GM18861 (cell line): ENCODE results near the gene HCN2.
"Not testable (repeated sequence)": the region's sequence is repeated elsewhere in the genome, so short reads cannot be mapped to it uniquely, and the experiment has no call there.

ENCODE experiments used
- ATAC-seq: cut with Tn5 transposase; IDR thresholded peaks from one replicate; pipeline ENCODE4 v1.9.1; 2021; ENCODE audit not compliant: unreplicated experiment

HCN2 gene

DNA sequence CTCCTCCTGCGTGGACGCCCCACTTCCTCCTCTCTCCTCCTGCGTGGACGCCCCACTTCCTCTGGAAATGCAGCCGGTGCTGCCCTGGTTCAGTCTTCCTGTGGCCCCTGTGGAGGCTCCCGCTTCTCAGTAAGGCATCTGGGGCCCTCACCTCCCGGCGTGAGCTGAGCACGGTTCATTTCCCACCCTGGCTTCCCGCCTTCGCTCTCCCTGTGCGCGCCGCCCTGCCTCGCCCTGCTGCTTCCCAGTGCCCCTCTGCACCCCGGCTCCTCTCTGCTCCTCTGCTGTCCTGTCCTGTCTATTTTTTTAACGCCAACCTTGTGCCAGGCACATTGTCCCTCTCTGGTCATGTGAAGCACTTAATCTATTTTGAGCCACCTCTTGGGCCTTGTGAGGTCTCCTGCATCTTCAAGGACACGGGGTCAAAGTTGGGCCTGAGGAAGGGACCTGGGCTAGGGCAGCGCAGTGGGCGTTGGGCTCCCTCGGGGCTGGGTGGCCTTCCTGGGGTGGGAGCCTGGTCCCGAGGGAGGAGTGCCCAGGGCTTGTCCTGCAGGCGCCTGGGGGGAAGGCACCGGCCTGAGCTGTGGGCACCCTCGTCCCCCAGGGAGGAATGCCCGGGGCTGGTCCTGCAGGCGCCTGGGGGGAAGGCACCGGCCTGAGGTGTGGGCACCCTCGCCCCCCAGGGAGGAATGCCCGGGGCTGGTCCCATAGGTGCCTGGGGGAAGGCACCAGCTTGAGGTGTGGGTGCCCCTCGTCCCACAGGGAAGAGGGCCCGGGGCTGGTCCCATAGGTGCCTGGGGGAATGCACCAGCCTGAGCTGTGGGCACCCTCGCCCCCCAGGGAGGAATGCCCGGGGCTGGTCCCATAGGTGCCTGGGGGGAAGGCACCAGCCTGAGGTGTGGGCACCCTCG is 13.0 kb downstream of the HCN2 start:
- no peak for ATAC-seq

DNA sequence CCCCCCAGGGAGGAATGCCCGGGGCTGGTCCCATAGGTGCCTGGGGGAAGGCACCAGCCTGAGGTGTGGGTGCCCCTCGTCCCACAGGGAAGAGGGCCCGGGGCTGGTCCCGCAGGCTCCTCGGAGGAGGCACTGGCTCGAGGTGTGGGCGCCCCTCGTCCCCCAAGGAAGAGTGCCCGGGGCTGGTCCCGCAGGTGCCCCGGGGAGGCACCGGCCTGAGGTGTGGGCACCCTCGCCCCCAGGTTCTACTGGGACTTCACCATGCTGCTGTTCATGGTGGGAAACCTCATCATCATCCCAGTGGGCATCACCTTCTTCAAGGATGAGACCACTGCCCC is 13.6 kb downstream of the HCN2 start:
- ATAC-seq, result not testable (repeated sequence)

DNA sequence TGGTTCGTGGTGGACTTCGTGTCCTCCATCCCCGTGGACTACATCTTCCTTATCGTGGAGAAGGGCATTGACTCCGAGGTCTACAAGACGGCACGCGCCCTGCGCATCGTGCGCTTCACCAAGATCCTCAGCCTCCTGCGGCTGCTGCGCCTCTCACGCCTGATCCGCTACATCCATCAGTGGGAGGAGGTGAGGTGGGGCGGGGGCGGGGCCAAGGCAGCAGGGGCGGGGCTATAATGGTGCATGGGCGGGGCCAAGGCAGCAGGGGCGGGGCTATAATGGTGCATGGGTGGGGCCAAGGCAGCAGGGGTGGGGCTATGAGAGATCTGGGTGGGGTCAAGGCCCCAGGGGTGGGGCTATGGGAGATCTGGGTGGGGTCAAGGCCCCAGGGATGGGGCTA is 14.1 kb downstream of the HCN2 start:
- ATAC-seq, result not testable (repeated sequence)

- ATAC-seq, result no peak
These were observed 14.7 kb downstream of the HCN2 start for GRCh38 chr19:604355-604754.

DNA sequence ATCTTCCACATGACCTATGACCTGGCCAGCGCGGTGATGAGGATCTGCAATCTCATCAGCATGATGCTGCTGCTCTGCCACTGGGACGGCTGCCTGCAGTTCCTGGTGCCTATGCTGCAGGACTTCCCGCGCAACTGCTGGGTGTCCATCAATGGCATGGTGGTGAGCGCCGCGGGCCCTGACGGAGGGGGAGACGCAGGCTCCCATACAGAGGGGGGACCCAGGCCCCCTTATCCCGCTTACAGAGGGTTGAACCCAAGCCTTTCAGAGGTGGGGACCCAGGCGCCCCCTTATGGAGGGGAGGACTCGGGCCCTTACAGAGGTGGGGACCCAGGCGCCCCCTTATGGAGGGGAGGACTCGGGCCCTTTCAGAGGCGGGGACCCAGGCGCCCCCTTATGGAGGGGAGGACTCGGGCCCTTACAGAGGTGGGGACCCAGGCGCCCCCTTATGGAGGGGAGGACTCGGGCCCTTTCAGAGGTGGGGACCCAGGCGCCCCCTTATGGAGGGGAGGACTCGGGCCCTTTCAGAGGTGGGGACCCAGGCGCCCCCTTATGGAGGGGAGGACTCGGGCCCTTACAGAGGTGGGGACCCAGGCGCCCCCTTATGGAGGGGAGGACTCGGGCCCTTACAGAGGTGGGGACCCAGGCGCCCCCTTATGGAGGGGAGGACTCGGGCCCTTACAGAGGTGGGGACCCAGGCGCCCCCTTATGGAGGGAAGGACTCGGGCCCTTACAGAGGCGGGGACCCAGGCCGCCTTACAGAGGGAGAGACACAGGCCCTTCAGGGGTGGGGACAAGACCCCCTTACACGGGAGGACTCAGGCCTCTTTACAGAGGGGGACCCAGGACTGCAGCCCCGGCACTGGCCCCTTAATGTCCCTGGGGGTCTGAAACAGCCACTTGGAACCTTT is 15.6 kb downstream of the HCN2 start:
- not testable (repeated sequence) for ATAC-seq

DNA sequence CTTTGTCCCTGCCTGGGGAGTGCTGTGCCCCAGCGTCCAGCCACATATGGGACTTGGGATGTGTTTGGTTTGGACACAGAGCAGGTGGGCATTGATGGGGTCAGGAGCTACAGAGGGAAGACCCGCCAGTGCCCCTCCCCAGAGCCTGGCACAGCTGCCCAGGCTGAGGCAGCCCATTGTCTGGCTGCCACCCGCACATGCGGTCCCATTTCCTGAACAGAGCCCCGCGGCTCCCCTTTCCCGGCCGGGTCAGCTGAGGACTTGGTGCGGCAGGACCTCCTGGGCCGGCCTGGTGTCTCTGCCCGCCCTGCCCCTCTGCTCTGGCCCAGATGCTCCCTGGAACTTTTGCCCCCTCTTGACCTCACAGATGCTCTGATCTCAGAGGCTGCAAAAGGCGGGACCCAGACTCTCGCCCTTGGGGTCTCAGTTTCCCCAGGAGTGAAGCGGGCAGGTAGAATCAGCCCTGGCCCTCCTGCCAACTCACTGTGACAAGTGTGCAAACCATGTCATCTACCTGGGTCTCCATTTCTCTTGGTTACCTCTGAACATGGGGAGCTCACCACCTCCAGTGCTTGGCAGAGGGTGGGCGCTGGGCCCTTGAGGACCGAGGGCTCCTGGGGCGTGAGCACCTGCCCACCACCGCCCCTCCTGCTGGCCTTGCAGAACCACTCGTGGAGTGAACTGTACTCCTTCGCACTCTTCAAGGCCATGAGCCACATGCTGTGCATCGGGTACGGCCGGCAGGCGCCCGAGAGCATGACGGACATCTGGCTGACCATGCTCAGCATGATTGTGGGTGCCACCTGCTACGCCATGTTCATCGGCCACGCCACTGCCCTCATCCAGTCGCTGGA is 17.8 kb downstream of the HCN2 start:
- ATAC-seq, result no peak

DNA sequence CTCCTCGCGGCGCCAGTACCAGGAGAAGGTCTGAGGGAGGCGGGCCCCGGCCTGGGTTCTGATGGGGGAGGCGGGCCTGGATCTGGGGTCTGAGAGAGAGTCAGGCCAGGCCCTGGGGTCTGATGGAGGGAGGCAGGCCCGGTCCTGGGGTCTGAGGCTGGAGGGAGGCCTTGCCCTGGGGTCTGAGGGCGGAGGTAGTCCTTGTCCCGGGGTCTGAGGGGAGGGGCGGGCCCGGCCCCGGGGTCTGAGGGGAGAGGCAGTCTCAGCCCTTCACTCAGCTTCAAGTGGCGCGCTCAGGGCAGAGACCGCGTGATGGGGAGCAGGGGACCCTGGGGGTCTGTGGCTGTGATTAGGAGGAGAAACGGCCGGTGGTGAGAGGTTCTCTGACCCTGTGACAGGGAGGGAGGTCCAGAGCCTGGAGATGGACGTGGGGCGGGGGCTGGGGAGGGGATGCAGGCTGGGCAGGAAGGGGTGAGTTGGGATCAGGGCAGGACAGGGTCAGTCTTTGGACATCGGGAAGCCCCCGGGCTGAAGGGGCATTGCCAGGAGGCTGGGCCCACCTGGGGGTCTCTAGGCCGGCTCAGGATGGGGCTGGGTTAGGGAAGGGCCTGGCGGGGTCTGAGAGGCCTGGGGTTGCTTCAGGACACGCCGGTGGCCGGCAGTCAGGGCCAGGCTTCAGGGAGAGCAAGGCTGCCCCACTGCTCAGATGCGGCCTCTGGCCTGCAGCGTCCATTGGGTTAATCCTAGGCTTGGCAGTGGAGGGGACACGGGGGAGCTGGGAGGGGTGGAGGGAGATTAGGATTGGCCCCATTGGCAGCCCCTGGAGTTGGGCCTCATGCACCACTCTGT is 18.7 kb downstream of the HCN2 start:
- no peak for ATAC-seq

DNA sequence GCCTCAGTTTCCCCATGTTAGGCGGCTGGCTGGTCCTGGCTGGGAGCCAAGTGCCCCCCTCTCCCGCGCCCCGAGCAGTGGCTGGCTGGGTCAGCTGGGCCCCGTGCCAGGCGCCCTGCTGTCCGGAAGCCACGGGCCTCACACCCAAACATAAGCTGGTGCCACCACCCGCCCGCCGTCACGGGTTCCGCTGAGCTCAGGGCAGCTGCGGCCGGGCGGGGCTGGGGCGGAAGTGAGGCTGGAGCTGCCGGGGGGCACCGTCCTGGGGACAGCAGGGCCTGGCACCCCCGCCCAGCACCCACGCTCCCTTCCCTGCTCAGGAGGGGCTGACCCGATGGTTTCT is 19.3 kb downstream of the HCN2 start:
- ATAC-seq, result no peak

DNA sequence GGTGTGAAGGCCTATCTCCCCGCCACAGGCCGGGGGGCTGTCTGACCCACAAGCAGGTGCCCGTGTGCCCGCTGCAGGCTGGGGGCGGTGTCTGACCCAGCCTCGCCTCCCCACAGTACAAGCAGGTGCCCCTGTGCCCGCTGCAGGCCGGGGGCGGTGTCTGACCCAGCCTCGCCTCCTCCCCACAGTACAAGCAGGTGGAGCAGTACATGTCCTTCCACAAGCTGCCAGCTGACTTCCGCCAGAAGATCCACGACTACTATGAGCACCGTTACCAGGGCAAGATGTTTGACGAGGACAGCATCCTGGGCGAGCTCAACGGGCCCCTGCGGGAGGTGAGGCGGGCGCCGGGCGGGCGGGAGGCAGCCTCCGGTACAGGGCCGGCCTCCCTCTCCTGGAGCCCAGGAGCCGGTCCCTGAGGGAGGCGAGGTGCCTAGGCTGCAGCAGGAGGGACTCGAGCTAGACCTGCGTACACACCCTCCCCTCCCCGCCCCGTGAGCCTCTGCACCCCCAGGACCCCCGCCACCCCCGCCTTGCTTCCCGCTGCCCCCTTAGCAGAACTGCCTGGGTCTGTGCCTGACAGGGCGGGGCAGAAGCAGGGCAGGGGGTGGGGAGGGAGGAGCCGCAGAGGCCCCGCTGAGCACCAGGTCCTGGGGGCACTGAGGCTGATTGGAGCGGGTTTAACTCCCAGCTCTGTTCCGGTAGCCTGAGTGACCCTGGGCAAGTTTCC is 20.6 kb downstream of the HCN2 start:
- no peak for ATAC-seq

DNA sequence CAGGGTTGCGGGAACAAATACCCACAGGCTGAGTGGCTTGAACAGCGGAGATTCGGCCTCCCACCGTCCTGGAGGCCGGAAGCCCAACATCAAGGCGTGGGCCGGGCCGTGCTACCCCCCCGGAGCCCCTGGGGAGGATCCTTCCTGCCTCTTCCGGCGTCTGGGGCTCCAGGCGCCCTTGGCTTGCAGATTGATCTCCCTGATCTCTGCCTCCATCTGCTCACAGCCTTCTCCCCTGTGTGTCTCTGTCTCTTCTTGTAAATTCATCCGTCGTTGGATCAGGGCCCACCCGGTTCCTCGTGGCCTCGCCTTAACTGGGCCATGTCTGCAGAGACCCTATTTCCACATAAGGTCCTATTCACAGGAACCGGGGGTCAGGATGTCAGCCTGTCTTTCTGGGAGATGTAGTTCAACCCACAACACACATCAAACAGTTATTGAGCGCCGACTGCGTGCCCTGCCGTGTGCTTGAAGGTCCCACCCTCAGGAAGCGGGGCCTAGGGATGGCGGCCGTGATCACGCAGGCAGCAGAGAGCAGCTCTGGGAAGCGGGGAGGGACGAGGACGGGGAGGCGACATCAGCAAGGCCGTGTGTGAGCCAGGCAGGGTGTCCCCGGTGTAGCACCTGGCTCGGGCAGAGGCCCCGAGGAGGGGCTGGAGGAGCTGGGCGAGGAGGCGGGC is 21.3 kb downstream of the HCN2 start:
- ATAC-seq, result no peak

DNA sequence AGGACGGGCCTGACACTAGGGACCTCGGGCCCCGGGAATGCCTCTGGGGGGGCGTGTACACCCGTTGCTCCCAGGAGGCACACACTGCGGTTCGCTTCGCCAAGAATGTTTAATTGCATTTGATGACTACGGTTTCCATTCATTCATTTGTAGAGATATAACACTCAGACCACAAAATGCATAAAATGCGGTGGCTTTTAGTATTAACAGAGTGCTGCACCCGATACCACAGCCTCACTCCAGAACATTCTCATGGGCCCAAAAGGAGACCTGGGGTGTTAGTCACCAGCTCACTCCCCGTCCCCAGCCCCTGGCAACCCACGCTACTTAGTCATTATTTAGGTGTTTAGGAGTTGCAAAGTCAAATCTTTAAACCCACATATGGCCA is 21.8 kb downstream of the HCN2 start:
- ATAC-seq, result no peak

- ATAC-seq, result no peak
These were observed 23.3 kb downstream of the HCN2 start for GRCh38 chr19:612941-613340.

DNA sequence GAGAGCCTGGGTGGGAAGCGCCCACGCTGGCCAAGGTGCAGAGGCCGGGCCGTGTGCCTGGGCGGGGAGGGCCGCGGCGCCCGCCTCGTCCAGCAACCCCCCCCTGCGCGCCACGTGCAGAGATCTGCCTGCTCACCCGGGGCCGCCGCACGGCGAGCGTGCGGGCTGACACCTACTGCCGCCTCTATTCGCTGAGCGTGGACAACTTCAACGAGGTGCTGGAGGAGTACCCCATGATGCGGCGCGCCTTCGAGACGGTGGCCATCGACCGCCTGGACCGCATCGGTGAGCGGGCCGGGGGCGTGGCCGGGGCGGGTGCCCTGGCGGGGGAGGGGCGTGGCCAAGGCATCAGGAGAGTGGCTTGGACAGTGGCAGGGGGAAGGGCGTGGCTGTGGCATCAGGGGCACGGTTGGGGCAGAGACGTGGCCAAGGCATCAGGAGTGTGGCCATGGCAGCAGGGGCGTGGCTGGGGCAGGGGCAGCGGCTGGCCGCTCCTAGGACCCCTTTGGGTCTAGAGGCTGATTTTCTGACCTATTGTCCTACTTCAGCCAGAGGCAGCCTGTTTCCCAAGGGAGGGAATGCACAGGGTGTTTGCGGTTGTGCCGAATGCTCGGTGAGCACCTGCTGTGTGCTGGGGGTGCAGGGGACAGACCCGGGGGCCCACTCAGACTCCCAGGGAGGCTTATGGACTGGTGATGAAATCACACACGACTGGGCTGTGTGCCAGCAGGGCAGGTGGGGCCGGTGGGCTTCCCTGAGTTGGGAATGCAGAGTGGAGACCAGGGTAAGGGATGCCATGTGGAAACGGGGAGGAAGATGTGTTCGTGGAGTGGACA is 24.3 kb downstream of the HCN2 start:
- ATAC-seq, result no peak

DNA sequence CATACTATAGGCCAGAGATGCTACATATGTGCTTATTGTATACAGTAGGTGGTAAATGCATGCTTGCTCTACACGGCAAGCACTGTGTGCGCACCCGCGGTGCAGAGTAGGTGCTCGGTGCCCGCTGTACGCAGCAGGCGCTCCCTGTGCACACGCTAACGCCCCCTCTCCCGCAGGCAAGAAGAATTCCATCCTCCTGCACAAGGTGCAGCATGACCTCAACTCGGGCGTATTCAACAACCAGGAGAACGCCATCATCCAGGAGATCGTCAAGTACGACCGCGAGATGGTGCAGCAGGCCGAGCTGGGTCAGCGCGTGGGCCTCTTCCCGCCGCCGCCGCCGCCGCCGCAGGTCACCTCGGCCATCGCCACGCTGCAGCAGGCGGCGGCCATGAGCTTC is 25.9 kb downstream of the HCN2 start:
- ATAC-seq, result no peak

- ATAC-seq, result no peak
These were observed 26.5 kb downstream of the HCN2 start for GRCh38 chr19:616062-616700.

DNA sequence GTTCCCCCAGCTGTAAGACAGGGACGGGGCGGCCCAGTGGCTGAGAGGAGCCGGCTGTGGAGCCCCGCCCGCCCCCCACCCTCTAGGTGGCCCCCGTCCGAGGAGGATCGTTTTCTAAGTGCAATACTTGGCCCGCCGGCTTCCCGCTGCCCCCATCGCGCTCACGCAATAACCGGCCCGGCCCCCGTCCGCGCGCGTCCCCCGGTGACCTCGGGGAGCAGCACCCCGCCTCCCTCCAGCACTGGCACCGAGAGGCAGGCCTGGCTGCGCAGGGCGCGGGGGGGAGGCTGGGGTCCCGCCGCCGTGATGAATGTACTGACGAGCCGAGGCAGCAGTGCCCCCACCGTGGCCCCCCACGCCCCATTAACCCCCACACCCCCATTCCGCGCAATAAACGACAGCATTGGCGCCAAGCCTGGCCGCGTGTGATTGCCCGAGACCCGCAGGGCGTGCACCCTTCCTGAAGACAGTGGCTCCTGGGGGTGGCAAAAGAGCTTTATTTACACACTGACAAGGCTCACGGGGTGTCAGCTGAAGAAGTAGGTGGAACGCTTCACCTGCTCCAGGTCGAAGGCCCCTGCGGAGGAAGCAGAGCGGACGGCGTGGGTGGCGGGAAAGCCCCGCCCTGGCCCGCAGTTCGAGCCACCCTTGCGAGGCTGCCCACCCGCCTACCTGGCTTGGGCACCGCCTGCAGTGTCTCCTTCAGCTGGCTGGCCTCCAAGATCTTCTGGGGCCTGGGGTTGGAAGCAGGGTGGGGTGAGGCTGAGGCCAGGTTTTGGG is 27.3 kb downstream of the HCN2 start:
- ATAC-seq, result no peak
